ENCODE measurements around the gene RNF224. TPM values are rescaled to one million over a fixed set of nuclear protein-coding genes. Genes with fewer than 3 reads are reported as not detected.

Gene RNF224
- total and polyA plus RNA-seq, 2 of the 13 experiments (the other 11 are each of a cell fraction or from before 2014, with no cell fraction given), result 0.09 TPM; not detected in 1

GRCh38 chr9:137241490-137242268 lies 14.4 kb downstream of the RNF224 start (continued):
- peak; percentile 61 for TF ChIP-seq HNRNPLL (IDR thresholded peaks at IDR 0.05; ENCODE audit: low read depth, low read length, poor library complexity, severe bottlenecking)
- 0 out of 2 replicates have a peak, but pooled peaks have one; percentile 25 for TF ChIP-seq MEF2D (CRISPR knock-in tag; IDR thresholded peaks at IDR 0.05)
- no peak for TF ChIP-seq TCF12 (IDR thresholded peaks at IDR 0.05)
- no peak; the same call in 1 of the 2 replicates for TF ChIP-seq TCF12 (CRISPR knock-in tag; IDR thresholded peaks at IDR 0.05)
- TF ChIP-seq ZNF530 (CRISPR knock-in tag; IDR thresholded peaks at IDR 0.05; ENCODE audit: low read depth), result no peak
- TF ChIP-seq PHF20 (CRISPR knock-in tag; IDR thresholded peaks at IDR 0.05), result no peak
- peak; percentile 27; the same call in 1 of the 2 replicates for TF ChIP-seq ZNF556 (CRISPR knock-in tag; IDR thresholded peaks at IDR 0.05; ENCODE audit: borderline replicate concordance)
- TF ChIP-seq CBX1 (IDR thresholded peaks at IDR 0.05; ENCODE audit: low read depth), result no peak
- no peak for TF ChIP-seq DPF2 (CRISPR knock-in tag; IDR thresholded peaks at IDR 0.05; ENCODE audit: borderline replicate concordance, low read depth)
- TF ChIP-seq ADNP (CRISPR knock-in tag; IDR thresholded peaks at IDR 0.05), result no peak
- no peak for TF ChIP-seq REL (CRISPR knock-in tag; conservative IDR thresholded peaks at IDR 0.05)
- no peak for TF ChIP-seq FOXM1 (CRISPR knock-in tag; IDR thresholded peaks at IDR 0.05)
- TF ChIP-seq KDM5B (CRISPR knock-in tag; IDR thresholded peaks at IDR 0.05; ENCODE audit: borderline replicate concordance), result peak; percentile 28; the same call in 1 of the 2 replicates
- no peak for TF ChIP-seq ONECUT2 (CRISPR knock-in tag; IDR thresholded peaks at IDR 0.05)
- no peak for TF ChIP-seq ZBTB7A (CRISPR knock-in tag; IDR thresholded peaks at IDR 0.05)
- no peak for TF ChIP-seq SSRP1 (CRISPR knock-in tag; IDR thresholded peaks at IDR 0.05)
- TF ChIP-seq PREB (CRISPR knock-in tag; IDR thresholded peaks at IDR 0.05), result no peak
- no peak for TF ChIP-seq CREB1 (IDR thresholded peaks at IDR 0.05)
- TF ChIP-seq CREB1 (CRISPR knock-in tag; IDR thresholded peaks at IDR 0.05), result no peak
- no peak for TF ChIP-seq ZNF296 (CRISPR knock-in tag; conservative IDR thresholded peaks at IDR 0.05)
- TF ChIP-seq KDM3A (CRISPR knock-in tag; IDR thresholded peaks at IDR 0.05; ENCODE audit: low read depth), result no peak
- no peak for TF ChIP-seq PHF8 (CRISPR knock-in tag; IDR thresholded peaks at IDR 0.05)
- TF ChIP-seq ZNF607 (CRISPR knock-in tag; IDR thresholded peaks at IDR 0.05; ENCODE audit: borderline replicate concordance), result peak; percentile 47; the same call in 1 of the 2 replicates
- TF ChIP-seq ARID5B (CRISPR knock-in tag; IDR thresholded peaks at IDR 0.05), result 0 out of 2 replicates have a peak, but pooled peaks have one; percentile 37
- TF ChIP-seq TARDBP (CRISPR knock-in tag; IDR thresholded peaks at IDR 0.05), result 0 out of 2 replicates have a peak, but pooled peaks have one; percentile 44
- 0 out of 2 replicates have a peak, but pooled peaks have one; percentile 24 for TF ChIP-seq ZNF331 (CRISPR knock-in tag; IDR thresholded peaks at IDR 0.05)
- TF ChIP-seq HOXD1 (CRISPR knock-in tag; IDR thresholded peaks at IDR 0.05), result no peak
- no peak for TF ChIP-seq ZNF251 (CRISPR knock-in tag; IDR thresholded peaks at IDR 0.05)
- peak; percentile 59; the same call in 1 of the 2 replicates for TF ChIP-seq SP2 (CRISPR knock-in tag; IDR thresholded peaks at IDR 0.05)
